Adrenal gland (tissue), 5 donors: Measurements from ENCODE around the gene TBC1D14.

Experiments
- CTCF ChIP-seq, 6 experiments: fragments of 450-650 bp in 4 of 6; fragments of 200-600 bp in 2 of 6; sonication (generic) in 1 of 6; IDR thresholded peaks; 1 replicate in 5 of 6; 2 replicates in 1 of 6; pipeline versions ENCODE4 v1.5.1 to v1.8.0; 2016 to 2021; ENCODE audit warnings: antibody characterized with exemption in 6 of 6, mild to moderate bottlenecking in 2 of 6, moderate library complexity in 1 of 6
- POLR2A ChIP-seq, 2 donors: fragments of 450-650 bp; IDR thresholded peaks; one replicate each; pipeline ENCODE4 v1.6.1; 2017; ENCODE audit warnings: antibody characterized with exemption in 2 of 2, mild to moderate bottlenecking in 2 of 2, moderate library complexity in 1 of 2
- donor health status: DM: no; HTN: no; CAD: no.

GRCh38 chr4:6891436-6892170, 18.0 kb upstream of the TBC1D14 start:
- no peak for TF ChIP-seq CTCF (IDR thresholded peaks at IDR 0.05)
- no peak for TF ChIP-seq POLR2A (IDR thresholded peaks at IDR 0.05)
